NCI-H2196 (cell line): ENCODE data around the gene CA10.

Experiments used
- DNase-seq: peaks from one replicate; lab custom pipeline; 2025; ENCODE audit not compliant: unreplicated experiment; lab: John Stamatoyannopoulos, UW

The CA10 gene

GRCh38 chr17:51820252-51820651, 338.3 kb downstream of the CA10 start:
- no peak for DNase-seq

GRCh38 chr17:51819341-51820219, 338.9 kb downstream of the CA10 start:
- DNase-seq: peak; percentile 17

DNA sequence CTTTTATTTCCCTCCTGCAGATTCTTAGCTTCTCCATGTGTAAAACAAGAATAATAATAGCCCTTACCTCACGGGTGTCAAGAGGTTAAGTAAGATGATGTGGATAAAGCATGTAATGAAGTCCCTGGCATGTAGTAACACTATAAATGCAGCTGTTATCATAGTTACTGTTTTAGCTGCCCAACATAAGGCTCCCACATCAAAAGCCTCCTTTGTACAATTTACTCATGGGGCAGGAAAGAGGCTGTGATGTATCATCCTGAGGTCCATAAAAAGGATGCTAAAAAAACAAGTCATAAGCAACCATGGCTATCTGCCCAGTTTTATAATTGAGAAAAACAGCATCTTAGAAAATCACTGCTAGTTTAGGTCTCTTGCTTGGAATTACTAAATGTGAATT, 339.7 kb downstream of the CA10 start:
- DNase-seq: no peak

GRCh38 chr17:51817955-51818354, 340.6 kb downstream of the CA10 start:
- no peak for DNase-seq

GRCh38 chr17:51817117-51817516, 341.4 kb downstream of the CA10 start:
- no peak for DNase-seq

DNA sequence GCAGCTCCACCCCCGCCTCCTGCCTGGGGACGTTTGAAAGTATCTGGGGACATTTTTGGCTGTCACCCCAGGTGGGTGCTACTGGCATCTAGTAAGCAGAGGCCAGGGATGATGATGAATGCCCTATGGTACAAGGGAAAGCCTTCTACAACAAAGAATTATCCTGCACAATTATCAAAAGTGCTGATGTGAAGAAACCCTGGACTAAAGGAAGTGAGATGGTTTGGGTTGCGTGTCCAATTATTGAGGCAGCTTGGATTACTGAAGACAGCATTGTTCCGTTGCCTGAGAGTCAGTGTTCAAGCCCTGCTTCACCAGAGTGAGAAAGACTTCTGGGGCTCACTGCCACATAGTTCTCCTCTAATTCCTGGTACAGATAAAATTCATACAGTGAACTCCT, 343.4 kb downstream of the CA10 start:
- DNase-seq: no peak

GRCh38 chr17:51814521-51814920, 344.0 kb downstream of the CA10 start:
- DNase-seq: no peak

DNA sequence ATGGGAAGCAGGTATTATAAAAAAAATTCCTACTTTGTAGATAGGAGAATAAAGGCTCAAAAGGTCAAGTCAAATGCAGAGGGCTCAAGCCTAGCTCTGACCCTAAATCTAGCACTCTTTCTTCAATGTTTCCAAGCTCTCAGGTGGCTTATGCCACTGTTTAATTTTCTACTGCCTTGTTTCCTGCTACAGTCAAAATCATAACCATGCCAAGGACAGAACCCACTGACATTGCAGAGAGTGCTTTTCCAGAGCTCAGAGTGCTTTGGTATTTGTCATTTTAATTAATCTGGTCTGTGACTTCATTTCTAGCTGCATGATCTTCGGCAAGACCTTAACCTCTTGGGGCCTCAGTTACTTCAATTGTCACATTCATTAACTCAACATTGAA, 344.7 kb downstream of the CA10 start:
- no peak for DNase-seq

DNA sequence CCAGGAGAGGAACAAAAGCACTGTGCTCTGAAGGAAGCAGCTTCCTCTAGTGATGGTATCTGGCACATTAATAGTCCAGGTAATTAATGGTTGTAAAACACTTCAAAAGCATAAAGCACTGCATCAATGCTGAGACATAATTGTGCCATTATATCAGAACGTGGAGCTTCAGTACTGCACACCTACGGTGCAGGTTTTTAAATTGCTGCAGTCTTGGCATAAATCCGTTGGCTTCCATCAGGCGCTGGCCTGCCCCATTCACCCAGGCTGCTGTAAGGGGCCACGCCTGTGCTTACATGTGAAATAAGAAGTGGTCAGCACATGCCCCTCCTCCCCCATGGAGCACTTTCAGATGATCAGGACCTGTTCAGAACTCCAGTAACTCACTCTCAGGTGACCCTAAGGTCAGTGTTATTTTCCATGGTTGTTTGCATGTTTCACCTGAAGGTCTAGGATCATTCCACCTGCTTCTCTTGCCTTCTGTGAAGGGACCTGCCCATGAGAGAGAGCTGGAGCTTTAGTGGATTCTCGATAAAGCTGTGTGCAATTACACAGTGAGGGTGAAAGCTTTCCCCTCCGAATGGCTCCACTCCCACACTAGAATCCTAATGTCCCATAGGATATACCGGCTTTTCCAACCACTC, 345.3 kb downstream of the CA10 start:
- no peak for DNase-seq

DNA sequence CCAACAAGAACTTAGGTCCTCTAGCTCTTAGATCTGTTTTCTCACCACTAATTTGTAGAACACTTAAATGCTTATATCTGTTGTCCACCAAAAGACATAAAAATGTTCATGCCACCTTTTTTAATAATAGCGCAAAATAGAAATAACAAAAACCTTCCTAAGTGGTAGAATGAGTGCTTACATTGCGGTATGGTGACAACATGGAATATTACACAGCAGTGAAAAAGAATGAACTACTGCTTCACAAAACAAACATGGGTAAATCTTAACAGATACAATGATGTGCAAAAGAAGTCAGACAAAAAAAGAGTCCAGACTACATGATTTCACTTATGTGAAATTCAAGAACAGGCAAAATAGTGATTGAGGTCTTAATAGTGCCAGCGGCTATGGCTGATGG, 351.1 kb downstream of the CA10 start:
- no peak for DNase-seq

DNA sequence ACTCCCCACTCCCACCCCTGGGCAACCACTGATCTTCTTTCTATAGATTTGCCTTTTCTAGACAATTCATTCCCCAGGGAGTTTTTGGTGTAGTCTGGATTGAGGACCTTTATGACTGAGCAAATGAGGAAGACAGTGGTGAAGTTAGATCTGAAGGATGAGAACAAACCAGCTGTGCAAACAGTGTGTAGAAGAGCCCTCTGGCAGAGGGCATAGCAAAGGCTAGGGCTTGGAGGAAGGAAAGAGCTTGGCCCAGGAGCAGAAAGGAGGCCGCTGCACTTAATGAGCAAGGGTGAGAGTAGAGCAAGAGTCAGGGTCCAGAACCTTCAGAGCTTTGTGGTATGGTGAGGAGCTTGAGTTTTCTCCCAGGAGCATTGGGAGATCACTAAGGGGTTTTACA, 352.7 kb downstream of the CA10 start:
- DNase-seq: peak; percentile 50

- no peak for DNase-seq
These were observed 353.3 kb downstream of the CA10 start for GRCh38 chr17:51805185-51805584.

DNA sequence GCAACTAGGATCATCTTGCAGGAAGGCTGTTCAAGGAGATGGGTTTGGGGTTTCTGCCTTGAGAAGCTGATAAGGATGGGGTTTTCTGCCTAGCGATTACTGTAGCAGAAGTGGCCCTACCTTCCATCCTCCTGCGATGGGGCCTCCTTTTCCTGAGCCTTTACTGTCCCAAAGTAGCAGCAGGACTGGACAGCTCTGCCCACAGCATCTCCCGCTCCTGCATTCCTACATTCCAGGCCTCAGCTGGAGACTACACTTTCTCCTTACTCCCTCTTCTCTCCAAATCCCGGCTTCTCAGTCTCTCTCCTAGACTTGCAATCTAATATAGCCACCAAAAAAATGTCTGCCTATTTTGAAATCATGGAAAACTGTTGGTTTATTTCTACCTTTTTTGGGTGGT, 355.4 kb downstream of the CA10 start:
- DNase-seq: no peak

- no peak for DNase-seq
These were observed 356.0 kb downstream of the CA10 start for GRCh38 chr17:51802544-51802943.

DNA sequence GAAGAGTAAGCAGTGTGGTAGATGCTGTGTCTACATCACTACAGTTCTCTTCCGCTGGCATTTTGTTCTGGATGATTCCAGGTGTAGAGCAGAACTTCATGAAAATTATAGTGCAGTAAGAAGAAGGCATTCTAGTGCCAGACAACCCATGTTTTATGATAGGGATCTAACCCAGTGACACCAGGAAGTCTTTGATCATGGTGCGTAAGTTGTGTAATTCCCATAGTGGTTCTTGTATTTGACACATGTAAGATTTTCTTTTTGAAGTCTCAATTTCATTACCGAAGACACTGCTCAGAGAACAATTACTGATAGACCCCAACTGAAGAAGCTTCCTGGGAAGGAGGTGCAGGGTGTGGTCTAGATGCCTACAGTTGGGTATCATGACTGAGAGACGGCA, 356.9 kb downstream of the CA10 start:
- no peak for DNase-seq

GRCh38 chr17:51799981-51800380, 358.5 kb downstream of the CA10 start:
- DNase-seq: no peak

- DNase-seq: no peak
These were observed 359.3 kb downstream of the CA10 start for GRCh38 chr17:51799240-51799639.

DNA sequence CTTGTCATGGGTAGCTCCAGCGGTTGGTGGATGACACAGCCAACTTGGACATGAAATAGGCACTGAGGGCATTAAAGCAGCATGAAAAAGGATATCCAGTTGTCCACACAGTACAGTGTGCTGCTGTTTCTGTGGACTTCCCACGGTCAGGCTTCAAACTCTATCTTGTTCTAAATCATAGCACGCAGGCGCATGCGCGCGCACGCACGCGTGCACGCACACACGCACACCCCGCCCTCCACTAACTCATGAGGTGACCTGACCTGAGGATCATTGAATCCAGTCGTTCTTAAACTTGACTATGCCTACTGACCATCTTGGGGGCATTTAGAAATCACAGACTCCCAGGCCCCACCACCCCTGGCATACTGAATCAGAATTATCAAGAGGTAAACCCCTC, 361.4 kb downstream of the CA10 start:
- no peak for DNase-seq

DNA sequence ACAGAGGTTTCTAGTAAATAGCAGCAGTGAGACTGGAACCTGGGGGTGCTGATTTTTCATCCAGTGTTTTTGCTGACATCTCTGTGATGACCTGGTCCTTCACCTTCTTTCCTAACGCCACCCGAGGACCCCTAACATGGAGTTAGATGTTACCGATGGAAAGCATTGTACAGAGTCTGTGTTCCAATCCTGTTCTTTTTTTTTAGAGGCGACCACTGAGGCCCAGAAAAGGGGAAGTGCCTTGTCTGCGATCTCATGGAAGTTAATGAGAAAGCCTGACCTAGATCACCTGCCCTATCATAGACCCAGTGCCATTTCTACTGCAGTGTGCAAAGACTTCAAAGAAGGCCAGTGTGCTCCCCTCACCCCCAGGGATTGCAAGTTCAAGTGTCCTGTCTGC, 362.5 kb downstream of the CA10 start:
- no peak for DNase-seq

DNA sequence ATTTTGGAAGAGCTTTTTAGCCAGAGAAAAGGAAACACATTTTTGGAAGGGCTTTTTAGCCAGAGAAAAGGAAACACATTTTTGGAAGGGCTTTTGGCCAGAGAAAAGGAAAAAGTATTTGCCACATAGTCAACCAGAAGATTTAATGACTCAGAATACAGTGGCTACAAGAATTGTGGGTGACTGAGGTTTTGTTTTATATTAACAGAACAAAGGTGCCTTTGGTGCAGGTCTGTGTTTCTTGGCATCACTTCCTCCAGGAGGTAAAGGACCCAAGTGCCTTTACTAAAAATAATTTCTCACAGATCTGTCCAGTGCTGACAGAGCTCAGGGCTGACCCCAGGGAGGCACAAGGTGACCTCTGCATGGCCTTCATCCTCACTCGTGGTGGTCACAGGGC, 363.1 kb downstream of the CA10 start:
- no peak for DNase-seq

DNA sequence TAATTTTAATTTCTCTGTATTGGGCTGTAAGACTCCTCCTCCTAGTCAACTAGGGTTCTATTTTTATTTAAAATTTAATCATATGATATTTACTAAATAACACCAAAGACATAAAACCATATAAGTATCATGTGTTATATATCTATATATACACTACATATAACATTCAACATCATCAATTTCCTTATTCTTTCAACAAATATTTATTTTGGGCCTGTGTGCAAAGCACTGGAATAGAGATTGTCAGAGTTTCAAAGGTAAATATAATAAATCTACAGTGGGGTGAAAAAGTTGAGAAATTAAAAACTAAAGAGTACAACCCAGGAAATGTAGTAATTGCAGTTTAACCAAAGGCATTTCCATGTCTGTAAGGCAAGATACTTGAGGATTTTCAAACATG, 364.0 kb downstream of the CA10 start:
- DNase-seq: no peak

DNA sequence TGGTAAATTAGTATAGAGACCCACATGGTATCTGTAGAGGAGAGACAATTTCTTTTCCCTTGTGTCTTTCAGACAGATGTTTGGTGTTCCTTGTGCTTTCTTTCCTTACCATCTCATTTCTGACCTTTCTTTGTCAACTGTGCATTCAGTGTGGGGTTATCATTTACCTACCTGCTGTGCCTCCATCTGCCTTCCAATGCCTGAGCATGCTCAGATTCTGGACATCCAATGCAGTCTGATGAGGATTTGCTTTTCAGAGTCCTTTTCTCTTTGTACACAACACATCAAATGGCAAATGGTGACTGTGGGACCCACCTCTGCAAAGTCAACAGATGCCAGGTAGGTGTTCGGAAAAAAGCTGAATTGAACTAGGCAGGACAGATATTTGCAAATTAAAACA, 364.8 kb downstream of the CA10 start:
- DNase-seq: no peak

DNA sequence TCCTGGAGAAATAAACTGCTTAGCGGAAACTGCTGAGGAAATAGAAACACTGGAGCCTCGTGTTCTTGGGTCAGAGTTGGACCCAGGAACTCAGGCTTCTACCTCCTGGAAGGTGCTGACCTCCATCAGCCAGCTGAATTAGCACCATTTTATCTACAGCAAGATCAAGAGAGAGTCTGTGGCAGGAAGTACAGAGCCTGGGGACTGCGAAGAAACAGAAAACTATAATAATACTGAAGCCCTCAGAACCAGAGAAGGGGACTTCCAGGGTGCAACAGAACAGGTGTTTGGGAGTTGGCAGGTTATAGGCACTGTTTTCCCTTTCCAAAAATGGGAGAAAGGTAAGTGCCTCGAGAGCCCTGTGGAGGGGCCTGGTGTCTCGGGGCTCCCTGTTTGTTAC, 379.7 kb downstream of the CA10 start:
- no peak for DNase-seq
